Ishikawa (cell line): Measurements from ENCODE around the gene ACOT12.

Experiments
- CEBPB ChIP-seq: IDR thresholded peaks from 2 replicates; pipeline ENCODE4 v1.6.1; 2012
- CREB1 ChIP-seq: IDR thresholded peaks from 2 replicates; pipeline ENCODE4 v1.6.1; 2012; ENCODE audit warnings: low read depth
- EGR1 ChIP-seq: IDR thresholded peaks from 2 replicates; pipeline ENCODE4 v1.6.1; 2012
- EP300 ChIP-seq: IDR thresholded peaks from 2 replicates; pipeline ENCODE4 v1.6.1; 2012; ENCODE audit warnings: borderline replicate concordance
- FOXM1 ChIP-seq: IDR thresholded peaks from 2 replicates; pipeline ENCODE4 v1.6.1; 2012; ENCODE audit warnings: low read depth, borderline replicate concordance
- NFIC ChIP-seq: IDR thresholded peaks from 2 replicates; pipeline ENCODE4 v1.6.1; 2012
- RAD21 ChIP-seq: IDR thresholded peaks from 2 replicates; pipeline ENCODE4 v1.6.1; 2012; ENCODE audit warnings: low read depth
- TAF1 ChIP-seq: IDR thresholded peaks from 2 replicates; pipeline ENCODE4 v1.6.1; 2012; ENCODE audit warnings: low read depth, mild to moderate bottlenecking
- TCF12 ChIP-seq: IDR thresholded peaks from 2 replicates; pipeline ENCODE4 v1.6.1; 2012; ENCODE audit warnings: low read depth
- TEAD4 ChIP-seq: IDR thresholded peaks from 2 replicates; pipeline ENCODE4 v1.6.1; 2012
- YY1 ChIP-seq: IDR thresholded peaks from 2 replicates; pipeline ENCODE4 v1.6.1; 2012; ENCODE audit warnings: low read depth
- ZBTB7A ChIP-seq: IDR thresholded peaks from 2 replicates; pipeline ENCODE4 v1.6.1; 2012; ENCODE audit warnings: low read depth
- TF ChIP-seq, protein P1 (sequence below): IDR thresholded peaks from 2 replicates; pipeline ENCODE4 v1.6.1; 2012; ENCODE audit warnings: low read depth, mild to moderate bottlenecking
- TF ChIP-seq, protein P2 (sequence below): IDR thresholded peaks from 2 replicates; pipeline ENCODE4 v1.6.1; 2012
- TF ChIP-seq, protein P3 (sequence below): IDR thresholded peaks from 2 replicates; pipeline ENCODE4 v1.6.1; 2012

The ACOT12 gene

DNA sequence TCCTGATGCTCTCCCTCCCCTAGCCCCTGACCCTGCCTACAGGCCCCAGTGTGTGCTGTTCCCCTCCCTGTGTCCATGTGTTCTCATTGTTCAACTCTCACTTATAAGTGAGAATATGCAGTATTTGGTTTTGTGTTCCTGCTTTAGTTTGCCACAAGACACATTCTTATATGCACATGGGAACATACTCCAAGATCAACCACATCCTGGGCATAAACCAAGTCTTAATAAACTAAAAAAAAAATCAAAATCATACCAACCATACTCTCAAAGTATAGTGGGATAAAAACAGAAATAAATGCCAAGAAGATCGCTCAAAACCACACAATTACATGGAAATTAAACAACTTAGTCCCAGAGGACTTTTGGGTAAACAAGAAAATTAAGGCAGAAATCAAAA lies 103.8 kb downstream of the ACOT12 start:
- no peak for TF ChIP-seq RAD21
- TF ChIP-seq TCF12 = no peak
- no peak for TF ChIP-seq EGR1
- TF ChIP-seq, protein P1, sequence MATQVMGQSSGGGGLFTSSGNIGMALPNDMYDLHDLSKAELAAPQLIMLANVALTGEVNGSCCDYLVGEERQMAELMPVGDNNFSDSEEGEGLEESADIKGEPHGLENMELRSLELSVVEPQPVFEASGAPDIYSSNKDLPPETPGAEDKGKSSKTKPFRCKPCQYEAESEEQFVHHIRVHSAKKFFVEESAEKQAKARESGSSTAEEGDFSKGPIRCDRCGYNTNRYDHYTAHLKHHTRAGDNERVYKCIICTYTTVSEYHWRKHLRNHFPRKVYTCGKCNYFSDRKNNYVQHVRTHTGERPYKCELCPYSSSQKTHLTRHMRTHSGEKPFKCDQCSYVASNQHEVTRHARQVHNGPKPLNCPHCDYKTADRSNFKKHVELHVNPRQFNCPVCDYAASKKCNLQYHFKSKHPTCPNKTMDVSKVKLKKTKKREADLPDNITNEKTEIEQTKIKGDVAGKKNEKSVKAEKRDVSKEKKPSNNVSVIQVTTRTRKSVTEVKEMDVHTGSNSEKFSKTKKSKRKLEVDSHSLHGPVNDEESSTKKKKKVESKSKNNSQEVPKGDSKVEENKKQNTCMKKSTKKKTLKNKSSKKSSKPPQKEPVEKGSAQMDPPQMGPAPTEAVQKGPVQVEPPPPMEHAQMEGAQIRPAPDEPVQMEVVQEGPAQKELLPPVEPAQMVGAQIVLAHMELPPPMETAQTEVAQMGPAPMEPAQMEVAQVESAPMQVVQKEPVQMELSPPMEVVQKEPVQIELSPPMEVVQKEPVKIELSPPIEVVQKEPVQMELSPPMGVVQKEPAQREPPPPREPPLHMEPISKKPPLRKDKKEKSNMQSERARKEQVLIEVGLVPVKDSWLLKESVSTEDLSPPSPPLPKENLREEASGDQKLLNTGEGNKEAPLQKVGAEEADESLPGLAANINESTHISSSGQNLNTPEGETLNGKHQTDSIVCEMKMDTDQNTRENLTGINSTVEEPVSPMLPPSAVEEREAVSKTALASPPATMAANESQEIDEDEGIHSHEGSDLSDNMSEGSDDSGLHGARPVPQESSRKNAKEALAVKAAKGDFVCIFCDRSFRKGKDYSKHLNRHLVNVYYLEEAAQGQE = no peak
- no peak for TF ChIP-seq YY1
- TF ChIP-seq CREB1 = no peak
- no peak for TF ChIP-seq FOXM1
- no peak for TF ChIP-seq CEBPB
- no peak for TF ChIP-seq TEAD4
- no peak for TF ChIP-seq NFIC
- no peak for TF ChIP-seq ZBTB7A
- TF ChIP-seq, protein P2, sequence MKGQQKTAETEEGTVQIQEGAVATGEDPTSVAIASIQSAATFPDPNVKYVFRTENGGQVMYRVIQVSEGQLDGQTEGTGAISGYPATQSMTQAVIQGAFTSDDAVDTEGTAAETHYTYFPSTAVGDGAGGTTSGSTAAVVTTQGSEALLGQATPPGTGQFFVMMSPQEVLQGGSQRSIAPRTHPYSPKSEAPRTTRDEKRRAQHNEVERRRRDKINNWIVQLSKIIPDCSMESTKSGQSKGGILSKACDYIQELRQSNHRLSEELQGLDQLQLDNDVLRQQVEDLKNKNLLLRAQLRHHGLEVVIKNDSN = no peak
- TF ChIP-seq, protein P3, sequence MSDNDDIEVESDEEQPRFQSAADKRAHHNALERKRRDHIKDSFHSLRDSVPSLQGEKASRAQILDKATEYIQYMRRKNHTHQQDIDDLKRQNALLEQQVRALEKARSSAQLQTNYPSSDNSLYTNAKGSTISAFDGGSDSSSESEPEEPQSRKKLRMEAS = no peak

DNA sequence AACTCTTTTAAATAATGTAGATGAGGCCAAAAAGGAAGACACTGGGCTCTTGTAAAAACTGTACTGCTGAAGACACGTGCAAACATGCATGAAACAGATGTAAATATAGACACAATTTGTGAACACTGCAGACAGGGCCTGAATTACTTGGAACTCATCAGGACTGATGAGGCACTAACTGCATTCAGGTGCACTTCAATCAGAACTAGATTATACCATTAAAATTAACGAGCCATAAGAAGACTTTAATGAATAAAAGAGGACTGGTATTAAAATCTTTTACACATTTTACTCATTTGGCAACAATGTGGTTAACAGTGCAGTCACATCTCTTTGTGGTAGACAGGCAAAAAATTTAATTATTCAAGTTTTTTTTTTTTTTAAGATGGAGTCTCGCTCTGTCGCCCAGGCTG lies 105.9 kb downstream of the ACOT12 start:
- TF ChIP-seq CREB1 (no peak), YY1 (no peak), ZBTB7A (no peak), TEAD4 (no peak)

DNA sequence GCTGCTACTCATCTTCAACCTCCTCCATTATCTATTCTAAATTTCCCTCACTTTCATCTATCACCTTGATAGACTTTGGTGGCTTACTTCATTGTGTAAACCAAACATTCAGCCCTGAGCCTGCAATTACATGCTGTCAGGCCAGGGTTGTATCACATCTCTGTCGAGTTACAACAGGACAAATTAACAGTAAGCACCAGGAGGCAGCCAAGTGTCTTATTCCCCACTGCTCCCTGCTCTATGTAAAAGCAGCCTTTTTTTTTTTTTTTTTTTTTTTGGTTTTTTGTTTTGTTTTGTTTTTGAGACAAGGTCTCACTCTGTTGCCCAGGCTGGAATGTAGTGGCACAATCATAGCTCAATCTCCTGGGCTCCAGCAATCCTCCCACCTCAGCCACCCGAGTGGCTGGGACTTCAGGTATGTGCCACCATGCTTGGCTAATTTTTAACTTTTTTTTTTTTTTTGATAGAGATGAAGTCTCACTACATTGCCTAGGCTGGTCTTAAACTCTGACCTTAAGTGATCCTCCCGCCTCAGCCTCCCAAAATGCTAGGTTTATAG lies 107.8 kb downstream of the ACOT12 start:
- TF ChIP-seq, protein P3 = no peak
- TF ChIP-seq EP300 (no peak), NFIC (no peak), YY1 (no peak), EGR1 (no peak), RAD21 (no peak), CEBPB (no peak), TEAD4 (no peak), FOXM1 (no peak), TAF1 (no peak), CREB1 (no peak), TCF12 (no peak), ZBTB7A (no peak)
- TF ChIP-seq, protein P2 = no peak
- TF ChIP-seq, protein P1 = no peak

DNA sequence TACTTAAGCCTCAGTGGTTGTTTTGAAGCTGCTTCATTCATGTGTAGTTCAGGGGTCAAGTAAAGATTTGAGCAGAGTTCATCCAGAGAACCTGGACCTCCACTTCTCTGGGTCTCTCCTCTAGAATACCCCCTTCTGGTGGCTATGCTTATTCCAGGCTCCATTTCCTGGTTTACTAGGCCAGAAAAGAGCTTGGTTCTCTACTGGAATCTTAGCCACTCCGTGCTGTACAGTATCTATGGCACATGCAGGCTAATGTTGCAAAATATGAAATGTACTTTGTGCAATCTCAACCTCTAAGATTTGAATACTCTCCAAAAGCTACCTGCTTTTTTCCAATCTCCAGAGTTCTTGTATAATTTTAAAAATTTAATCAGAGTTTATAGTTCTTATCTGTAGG lies 110.0 kb downstream of the ACOT12 start:
- TF ChIP-seq FOXM1 (no peak), EP300 (no peak), CREB1 (no peak), NFIC (no peak)
- TF ChIP-seq, protein P1 = no peak
